OCI-LY1 (cell line): ENCODE measurements around the gene DNAH8.

Source experiments
- CTCF ChIP-seq: fragments of 200-600 bp; sonication (generic), shearing (Covaris generic); IDR thresholded peaks from 2 replicates; pipeline ENCODE4 v1.5.1; 2017; ENCODE audit warnings: mild to moderate bottlenecking, antibody characterized with exemption, low read length, moderate library complexity, mixed read lengths
- EZH2 ChIP-seq: fragments of 200-600 bp; sonication (generic), shearing (Covaris generic); IDR thresholded peaks from 2 replicates; pipeline ENCODE4 v1.8.0; 2017; ENCODE audit warnings: borderline replicate concordance, mixed run types, mild to moderate bottlenecking, antibody characterized with exemption, low read length, moderate library complexity, mixed read lengths

DNA sequence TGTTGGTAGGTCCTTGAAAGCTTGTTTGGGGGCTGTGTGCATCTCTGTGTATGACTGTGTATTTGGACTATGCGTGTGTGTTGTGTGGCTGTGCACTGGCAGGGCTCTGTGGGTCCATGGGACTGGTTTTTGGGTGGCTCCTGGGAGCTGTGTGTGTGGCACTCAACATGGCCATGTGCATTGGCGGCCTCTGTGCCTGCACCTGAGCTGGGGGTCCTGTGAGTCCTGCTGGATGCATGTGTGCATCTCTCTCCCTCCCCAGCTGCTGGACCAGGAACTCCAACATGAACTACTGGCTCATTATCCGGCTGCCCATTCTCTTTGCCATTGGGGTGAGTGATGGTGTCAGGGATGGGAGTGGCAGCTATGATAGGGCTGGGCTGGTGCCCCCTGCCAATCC, 363.6 kb downstream of the DNAH8 start:
- no peak for TF ChIP-seq CTCF
- no peak for TF ChIP-seq EZH2
